Measurements from ENCODE around the gene SLC15A4.

DNA sequence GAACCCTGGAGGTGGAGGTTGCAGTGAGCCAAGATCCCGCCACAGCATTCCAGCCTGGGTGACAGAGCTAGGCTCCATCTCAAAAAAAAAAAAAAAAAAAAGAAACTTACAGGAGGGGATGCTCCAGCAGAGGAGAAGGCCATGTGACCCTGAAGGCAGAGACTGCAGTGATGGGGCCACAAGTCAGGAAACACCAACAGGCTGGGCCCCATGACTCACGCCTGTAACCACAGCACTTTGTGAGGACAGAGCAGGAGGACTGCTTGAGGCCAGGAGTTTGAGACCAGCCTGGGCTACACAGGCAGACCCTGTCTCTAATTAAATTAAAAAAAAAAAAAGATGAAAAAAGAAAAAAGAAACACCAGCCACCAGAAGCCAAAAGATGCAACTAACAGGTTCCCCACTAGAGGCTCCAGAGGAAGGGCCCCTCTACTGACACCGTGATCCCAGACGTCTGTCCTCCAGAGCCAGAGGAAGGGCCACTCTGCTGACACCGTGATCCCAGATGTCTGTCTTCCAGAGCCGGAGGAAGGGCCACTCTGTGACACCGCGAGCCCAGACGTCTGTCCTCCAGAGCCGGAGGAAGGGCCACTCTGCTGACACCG is 20.4 kb upstream of the SLC15A4 start:
- TF ChIP-seq GATAD2B (IDR thresholded peaks at IDR 0.05; ENCODE audit: borderline replicate concordance) (no peak), KDM1A (IDR thresholded peaks at IDR 0.05) (no peak), CBFB (CRISPR knock-in tag; IDR thresholded peaks at IDR 0.05) (no peak), ZNF282 (CRISPR knock-in tag; IDR thresholded peaks at IDR 0.05) (no peak), ARID2 (IDR thresholded peaks at IDR 0.05) (no peak)
- TF ChIP-seq, protein P1, sequence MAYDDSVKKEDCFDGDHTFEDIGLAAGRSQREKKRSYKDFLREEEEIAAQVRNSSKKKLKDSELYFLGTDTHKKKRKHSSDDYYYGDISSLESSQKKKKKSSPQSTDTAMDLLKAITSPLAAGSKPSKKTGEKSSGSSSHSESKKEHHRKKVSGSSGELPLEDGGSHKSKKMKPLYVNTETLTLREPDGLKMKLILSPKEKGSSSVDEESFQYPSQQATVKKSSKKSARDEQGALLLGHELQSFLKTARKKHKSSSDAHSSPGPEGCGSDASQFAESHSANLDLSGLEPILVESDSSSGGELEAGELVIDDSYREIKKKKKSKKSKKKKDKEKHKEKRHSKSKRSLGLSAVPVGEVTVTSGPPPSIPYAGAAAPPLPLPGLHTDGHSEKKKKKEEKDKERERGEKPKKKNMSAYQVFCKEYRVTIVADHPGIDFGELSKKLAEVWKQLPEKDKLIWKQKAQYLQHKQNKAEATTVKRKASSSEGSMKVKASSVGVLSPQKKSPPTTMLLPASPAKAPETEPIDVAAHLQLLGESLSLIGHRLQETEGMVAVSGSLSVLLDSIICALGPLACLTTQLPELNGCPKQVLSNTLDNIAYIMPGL (CRISPR knock-in tag; IDR thresholded peaks at IDR 0.05), result no peak
